ENCODE data around the gene SLC22A12.

- no peak for TF ChIP-seq POLR2A (IDR thresholded peaks at IDR 0.05)
- TF ChIP-seq CTCF (IDR thresholded peaks at IDR 0.05), result no peak
Measured at GRCh38 chr11:64591257-64592233, 525 bp downstream of the SLC22A12 start.

Data from right lobe of liver (tissue), 4 donors.